RCC 7860 (cell line): ENCODE data around the gene STK38L.

ENCODE experiments used
- DNase-seq: peaks from one replicate; pipeline ENCODE4 v3.0.0-alpha.2; 2015; ENCODE audit warnings: low spot score
- FAIRE-seq: peaks from 2 replicates; lab custom pipeline; 2012; peaks lifted over from hg19 to GRCh38; lab: Jason Lieb, UNC

The STK38L gene

DNA sequence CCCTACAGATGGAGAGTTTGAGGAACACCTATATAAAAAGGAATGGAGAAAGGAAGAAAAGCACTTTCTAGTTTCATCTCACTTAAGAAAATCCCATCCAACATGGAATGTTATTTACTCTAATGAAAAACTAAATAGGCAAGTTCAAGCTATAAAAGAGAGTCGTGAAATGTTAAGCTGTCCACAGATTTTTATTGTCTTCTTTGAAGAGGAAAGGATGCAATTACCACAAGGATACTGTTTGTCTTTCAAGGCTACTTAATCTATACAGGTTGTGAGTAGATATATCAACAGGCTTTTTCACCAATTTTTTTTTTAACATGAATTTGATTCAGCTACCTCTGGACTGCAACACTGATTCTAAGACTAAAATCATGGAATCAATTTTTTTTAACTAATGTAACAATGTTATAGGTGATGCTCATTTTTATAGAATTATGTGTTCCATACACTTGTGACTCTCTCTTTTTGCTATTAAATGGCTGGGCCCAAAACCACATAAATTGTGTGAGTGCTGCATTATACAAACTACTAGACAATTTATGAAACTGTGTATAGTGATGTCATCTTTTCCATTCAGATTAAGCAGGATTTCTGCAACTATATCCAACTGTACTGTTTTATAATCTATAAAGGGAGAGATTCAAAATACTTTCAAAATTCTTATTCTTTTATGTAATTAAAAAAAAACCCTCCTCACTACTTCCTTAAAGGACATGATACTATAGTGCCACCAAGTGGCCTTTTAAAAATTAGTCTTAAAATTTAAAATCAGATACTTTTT lies 61.8 kb downstream of the STK38L start:
- DNase-seq = peak; percentile 28
- FAIRE-seq = peak; percentile 89

DNA sequence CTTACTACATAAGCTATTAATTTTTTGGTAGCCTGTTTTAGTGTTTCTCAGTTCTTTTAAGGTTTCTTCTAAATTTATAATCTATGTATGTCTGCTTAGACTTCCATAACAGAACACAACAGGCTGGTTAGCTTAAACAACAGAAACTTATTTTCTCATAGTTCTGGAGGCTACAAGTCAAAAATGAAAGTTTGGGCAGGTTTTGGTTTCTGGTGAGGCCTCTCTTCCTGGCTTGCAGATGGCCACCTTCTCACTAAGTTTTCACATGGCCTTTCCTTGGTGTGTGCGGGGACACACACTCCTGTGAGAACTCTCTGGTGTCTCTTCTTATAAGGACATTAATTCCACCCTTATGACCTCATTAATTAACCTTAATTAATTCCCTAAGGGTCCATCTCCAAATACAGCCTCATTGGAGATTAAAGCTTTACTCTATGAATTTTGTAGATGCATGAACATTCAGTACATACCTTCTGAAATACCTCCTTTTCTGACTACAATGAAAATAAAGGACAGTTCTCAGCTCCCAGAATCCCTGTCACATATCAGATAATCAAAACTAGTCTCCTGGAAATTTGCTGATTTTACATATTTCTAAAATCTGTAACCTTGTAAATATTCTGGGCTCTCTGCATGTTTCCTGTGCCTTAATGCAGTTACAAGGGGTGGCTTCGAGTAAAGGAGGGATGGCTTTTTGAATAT lies 65.4 kb downstream of the STK38L start:
- DNase-seq (no peak), FAIRE-seq (no peak)

DNA sequence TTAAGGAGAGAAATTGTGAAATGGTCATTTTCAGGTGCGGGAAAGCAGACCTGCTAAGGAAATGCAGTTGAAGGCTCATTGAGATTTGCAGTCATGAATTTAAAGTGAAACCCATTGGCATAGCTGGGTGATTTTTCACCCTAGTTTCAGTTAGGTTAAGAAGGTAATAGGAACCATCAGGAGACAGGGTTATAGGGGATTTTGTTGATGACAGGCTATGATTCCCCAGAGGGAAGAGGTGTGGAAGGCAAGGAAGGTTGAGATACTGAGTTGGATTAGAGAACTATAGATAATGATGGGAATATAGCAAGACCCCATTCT lies 65.9 kb downstream of the STK38L start:
- no peak for FAIRE-seq
- no peak for DNase-seq

DNA sequence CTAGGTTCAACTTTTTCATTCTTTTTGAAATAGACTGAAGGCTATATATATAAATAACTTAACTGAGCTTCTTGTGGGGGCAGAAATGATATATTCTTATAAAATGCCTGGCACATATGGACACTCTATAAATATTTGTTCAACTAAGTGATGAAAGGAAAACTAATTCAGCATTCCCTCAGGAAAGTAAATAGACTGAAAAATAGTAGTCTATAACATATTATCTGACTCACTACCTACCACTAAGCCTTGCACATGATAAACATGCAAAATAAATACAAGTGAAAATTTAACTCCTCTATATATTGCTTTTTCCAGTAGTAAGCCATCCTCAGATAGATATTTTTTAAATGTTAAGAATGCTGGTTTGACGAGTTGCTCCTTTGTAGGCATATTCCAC lies 72.9 kb downstream of the STK38L start:
- FAIRE-seq = no peak
- no peak for DNase-seq

DNA sequence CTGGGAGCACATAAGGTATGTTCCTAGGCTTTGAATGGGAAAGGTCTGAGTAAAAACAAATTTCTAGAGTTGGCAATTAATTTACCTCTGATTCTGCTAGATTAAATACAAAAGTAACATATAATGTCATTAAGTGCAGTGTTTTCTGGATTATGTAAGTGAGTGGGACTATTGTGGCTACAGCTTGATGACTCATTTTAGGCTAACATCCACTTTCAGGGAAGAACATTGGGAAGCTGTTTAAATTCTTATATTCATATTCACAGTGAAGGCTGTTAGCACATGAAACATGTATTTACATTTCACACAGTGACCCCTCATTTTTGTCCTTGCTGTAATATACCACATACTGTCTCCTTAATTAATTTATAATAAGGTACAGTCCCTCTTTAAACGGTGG lies 75.3 kb downstream of the STK38L start:
- DNase-seq = no peak
- peak; percentile 69 for FAIRE-seq

DNA sequence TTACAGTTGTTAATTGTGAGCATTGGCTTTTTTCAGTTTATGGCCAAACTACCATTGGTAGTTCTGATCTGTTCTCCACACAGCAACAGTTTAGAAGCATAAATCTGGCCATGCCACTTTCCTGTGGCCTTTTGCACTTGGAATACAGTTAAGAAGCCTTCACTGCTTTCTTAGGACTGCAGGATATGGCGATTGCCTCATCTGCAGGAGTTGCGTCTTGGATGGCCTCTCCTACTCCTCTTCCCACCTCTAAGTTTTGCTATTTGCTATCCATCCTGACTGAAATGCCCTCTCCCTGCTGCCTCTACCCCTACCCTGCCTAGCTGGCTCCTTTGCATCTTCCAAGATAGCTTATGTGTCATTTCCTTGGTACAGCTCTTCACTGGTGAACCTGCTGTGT lies 75.8 kb downstream of the STK38L start:
- no peak for DNase-seq
- no peak for FAIRE-seq

DNA sequence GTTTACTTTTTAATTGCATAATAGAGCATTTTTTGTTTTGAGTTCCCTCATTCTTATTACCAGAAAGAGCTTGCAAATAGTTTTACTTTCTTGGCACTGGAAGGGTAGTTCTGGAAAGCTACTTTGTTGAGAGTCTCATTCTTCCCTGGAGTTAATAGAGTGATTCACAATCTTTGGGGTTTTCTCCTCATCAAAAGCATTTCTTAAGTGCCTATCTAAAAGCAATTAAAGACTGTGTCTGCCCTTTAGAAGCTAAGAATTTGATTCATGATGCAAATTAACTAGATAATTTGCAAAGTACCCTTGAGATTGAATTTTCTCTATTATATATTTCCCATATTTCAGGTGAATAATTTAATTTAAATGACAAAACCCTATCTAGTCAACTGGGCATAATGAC lies 80.4 kb downstream of the STK38L start:
- no peak for FAIRE-seq

DNA sequence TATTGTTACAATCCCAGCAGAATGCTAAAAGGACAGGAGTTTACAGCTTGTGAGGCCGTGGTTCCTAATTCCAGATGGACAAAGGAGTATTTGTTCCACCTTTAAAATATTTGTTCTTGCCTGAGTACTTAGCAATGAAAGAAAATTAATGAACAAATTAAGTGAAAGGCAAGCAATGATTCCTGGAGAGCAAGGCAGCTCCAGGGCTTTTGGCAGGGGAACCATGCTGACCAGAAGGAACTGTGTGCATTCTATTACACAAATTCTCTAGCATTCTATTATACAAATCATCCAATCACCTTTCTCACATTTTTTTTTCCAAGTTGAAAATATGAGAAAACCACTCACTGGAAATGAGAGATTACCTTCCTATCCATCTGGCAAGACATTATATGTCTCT lies 86.8 kb downstream of the STK38L start:
- DNase-seq (no peak), FAIRE-seq (no peak)

More for the DNA sequence above, 80.4 kb downstream of the STK38L start:
- no peak for DNase-seq

DNA sequence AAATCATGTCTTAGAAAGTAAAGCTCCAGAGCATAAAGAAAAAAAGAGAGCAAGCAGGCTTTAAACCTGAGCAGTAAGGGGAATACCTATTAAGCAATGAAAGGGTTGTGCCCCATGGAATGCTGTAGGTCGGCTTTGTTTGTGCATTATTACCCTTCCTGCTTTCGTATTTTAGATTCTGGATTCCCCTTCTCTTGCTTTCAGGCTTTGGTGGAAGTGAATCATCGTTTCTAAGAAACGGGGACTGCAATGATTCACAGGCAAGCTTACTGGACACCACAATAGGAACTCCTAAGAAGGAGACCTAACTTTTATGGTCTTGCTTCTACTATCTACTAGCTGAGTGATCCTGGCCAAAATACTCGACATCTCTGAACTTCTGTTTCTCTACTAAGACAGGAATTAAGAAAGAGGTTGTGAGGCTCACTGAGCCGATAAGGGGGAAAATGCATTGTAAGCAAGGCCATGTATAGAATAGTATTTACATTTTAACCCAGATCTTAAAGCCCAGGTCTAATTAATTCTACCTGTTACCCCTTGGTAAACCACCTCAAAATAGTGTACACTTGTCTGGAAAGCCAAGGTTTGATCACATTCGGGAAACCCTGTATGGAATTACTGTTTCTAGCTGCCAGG lies 87.3 kb downstream of the STK38L start:
- FAIRE-seq (peak; percentile 92), DNase-seq (peak; percentile 87)

DNA sequence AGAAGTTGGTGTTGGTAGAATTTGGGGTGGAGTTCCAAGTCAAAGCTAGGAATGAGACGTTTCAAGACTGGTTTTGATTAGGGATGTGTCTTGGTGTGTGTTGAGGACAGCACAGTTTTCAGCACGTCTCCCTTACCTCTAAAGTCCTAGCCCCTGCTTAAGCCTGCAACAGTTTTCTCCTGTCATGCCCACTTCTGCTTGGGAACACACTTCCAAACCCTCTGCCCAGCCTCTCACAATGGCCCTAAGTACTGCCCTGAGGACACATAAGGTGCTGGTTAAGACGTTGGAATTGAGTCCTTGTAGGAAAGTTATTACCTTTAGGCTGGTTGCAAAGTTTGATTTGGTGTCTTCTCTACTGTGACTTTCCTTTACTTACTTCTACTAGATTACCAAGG lies 87.8 kb downstream of the STK38L start:
- DNase-seq = no peak
- no peak for FAIRE-seq

DNA sequence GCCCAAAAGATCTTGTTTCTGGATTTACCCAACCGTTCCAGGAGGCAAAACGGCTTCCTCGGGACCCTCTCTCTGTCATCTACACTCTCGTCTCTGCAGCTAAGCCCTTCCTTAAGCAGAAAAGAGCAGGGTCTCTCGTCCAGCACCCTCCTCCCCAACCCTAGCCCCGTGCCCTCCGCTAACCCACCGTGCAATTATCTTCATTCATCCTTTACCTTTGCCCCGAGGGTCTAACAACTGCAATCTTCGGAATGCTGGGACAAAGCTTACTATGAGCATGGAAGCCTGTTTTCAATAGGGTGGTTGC lies 88.3 kb downstream of the STK38L start:
- DNase-seq (no peak), FAIRE-seq (no peak)

DNA sequence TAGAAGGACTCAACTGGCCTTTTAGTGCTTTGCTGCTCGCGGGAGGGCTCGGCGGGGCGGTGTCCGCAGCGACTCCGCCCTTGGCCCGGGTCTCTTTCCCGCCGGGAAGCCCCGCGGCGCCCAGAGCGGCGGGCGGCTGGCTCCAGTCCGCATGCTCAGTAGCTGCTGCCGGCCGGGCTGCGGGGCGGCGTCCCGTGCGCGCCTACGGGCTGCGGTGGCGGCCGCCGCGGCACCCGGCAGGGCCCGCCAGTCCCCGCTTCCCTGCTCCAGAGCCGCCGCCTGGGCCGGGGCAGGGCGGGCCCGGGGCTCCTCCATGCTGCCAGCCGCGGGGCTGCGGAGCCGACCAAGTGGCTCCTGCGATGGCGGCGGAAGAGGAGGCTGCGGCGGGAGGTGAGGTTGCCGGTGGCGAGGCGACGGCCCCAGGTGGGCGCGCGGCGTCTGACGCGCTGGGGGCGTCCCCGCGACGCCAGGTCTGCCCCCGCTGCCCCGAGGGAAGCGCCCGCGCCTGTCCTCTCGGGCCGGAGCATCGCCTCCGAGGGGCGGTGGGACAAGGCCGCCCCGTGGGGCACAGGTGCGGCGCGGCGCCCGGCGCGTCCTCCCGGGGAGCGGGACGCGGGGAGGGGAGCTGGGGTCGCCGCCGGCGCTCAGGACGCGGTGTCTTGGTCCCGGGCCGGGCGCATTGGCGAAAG lies 88.8 kb downstream of the STK38L start, which contains the start of gene BMAL2:
TSS of gene BMAL2 (plus strand) at position 123 of the 689 bp plus-strand sequence. CDS start at position 360, 237 bp downstream.
- FAIRE-seq = no peak
- DNase-seq = peak; percentile 54

DNA sequence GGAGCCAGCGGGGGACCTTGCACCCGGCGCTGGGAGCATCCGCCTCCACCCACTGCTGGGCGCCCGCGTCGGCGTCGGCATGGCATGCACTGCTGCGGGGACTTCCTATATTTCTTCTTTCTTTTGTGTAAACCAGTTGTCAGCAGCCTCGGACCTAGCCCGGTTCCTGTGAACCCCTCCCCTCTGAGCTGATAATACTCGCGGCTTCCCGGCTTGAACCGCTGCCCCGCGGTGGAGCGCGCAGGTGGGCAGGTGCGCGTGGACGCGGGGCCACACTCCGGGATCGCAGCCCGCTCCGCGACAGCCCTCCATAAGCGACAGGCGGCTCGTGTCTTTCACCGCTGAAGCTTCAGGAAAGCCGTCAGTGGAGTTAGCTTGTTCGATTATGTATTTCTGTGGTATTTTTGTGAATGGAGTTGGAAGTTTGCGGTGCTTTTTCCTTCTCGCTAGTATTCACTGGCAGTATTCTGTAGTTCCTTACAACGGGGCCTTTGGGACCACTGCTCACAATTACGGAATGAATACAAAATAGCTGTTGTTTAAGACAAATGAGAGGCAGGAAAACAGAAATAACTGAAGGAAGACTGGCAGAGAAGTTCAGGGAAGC lies 89.4 kb downstream of the STK38L start:
- FAIRE-seq = no peak
- DNase-seq = peak; percentile 40

DNA sequence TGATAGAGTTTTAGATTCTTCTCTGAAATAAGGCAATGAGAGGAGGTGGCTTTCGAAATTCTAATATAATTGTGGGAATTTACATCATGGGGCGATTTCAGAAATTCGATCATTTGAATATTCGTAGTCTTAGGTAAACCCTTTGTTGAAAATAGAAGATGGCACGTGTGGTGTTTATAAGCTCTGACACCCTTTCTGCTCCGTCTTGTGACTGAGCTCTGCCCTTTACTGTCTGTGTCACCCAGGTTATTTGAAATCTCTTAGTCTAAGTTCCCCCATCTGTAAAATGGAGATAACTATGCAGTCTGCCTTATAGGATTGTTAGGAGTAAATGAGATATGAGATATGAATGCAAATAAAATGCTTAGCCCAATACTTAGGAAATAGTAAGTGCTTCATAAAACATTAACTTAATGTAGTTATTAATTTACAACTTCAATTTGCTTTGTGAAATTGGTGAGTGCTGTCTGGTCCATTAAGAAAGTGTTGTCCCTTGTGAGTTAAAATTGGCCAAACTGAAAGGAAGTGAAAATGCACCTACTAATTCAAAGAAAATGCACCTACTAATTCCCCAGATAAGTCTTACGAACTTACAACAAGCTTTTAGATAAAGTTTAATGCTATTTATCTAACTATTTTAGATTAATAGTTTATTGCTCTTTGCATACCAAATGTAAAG lies 90.1 kb downstream of the STK38L start:
- DNase-seq (no peak), FAIRE-seq (peak; percentile 71)

DNA sequence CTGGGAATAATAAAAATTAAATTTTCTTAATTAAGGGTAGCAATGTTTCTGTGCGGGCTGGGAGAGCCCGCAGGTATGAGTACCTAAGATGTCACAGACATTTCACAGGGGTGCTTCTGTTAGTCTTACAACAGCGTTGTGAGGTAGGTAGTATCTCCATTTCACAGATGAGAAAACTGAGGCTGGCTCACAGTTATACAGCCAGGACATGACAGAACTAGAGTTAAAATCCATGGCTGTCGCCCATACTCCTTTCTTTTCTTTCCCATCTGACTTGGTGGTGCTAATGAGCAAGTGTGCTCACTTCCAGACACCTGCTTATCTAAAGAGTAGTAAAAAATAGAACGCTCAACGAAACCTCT lies 90.6 kb downstream of the STK38L start:
- no peak for DNase-seq
- no peak for FAIRE-seq

DNA sequence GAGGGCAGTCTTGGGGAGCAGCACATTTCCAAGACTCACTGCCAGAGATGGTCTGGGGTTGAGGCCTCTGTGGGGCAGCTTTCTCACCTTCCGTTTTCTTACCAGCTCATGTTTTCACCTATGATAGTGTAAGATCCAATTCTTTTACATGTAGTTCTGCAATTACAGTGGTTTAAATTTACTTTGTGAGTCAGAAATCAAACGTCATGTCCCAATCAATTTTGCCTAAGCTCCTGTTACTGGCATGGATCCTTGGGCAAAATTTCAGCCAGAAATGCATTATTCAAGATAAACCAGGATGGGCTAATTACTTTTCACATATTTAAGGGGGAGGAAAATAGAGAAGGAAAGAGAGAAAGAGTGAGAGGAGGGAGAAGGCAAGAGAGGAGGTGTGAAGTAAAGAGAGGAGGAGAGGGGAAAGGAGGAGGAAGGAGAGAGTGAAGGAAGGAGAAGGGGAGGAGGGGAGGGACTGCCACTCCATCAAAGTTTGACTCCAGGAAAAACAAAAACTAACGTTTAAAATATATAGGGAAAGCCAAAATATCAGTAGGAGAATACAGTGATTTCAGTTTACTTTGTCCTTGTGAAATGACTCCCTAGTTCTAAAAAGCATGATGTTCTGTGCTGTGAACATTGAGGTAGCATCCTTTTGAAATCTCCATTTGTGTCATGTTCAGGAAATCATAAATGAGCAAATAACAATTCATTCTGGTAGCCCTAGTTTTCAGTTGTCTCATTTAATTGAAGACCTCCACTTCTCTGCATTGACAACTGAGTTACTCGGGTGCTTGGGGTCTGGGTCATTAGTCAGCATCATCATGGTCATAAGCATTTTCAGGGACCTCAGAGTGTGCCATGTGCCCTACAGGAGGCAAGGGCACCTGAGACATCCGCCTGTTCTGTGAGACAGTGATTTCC lies 91.5 kb downstream of the STK38L start:
- DNase-seq (no peak), FAIRE-seq (no peak)

DNA sequence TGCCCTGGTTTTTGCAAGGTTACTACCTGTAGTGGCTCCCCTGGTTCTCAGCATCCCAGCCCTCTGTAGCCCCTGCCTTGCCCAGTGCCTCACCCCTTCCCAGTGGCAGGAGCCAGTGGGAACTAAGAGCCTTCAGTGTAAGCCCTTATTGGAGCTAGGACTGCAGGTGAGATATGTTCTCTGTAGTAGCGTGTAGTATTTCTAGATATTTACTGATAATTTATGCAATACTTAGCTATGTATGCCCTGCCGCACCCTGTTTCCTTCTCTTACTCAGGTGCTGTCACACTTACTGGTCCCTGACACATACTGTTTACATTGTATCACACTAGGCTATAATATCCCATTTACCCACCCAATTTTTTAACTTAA lies 92.2 kb downstream of the STK38L start:
- DNase-seq = no peak
- no peak for FAIRE-seq

DNA sequence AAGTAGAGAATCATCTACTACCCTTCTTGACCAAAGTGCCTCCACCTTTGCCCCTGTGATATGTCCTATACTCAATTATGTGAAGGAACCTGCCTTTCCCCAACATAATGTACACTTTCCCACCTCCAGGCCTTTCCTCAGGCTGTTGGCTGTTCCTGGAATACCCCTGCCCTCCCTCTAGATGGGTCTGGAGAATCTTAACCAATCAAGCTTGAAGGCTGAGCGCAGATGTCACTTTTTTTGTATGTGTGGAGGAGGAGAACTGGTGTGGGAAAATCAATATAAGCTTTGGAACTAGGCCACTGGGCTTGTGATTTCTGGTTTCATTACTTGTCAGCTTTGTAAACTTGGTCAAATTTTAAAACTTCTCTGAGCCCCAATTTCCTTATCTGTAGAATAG lies 93.3 kb downstream of the STK38L start:
- no peak for FAIRE-seq
- DNase-seq = no peak

DNA sequence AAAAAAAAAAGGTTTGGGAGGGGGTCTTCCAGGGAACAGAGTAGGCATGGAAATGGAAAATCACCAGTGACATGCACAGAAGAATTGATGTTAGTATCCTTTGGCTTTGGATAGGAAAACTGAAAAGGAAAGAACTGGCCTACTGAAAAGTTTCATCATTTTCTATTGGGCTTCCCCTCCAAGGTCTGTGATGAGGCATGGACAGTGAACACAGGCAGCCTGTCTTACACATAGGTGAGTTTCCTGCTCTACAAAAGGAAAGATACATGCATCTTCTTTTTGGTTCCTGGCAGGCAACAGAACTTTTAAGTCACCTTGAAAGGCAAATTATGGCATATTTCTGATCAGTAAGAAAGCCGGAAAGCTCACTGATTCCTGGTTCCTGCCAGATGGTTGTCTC lies 94.4 kb downstream of the STK38L start:
- FAIRE-seq = no peak
- DNase-seq = no peak

DNA sequence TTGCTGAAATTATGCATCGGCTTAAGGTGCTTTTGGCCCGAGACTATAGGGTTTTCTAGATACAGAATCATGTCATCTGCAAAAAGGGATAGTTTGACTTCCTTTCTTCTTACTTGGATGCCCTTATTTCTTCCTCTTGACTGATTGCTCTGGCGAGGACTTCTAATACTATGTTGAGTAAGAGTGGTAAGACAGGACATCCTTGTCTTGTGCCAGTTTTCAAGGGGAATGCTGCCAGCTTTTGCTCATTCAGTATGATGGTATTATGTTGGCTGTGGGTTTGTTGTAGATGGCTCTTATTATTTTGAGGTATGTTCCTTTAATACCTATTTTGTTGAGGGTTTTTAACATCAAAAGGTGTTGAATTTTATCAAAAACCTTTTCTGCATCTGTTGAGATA lies 96.9 kb downstream of the STK38L start:
- no peak for DNase-seq

More for the DNA sequence above, 96.9 kb downstream of the STK38L start:
- no peak for FAIRE-seq
